ENCODE measurements around the gene HSPG2.

HSPG2 gene

GRCh38 chr1:21843208-21843607 is 93.9 kb downstream of the HSPG2 start:
- Histone ChIP-seq H3K9me3 (ENCODE audit: control extremely low read depth in 1 of 5, control insufficient read depth in 4 of 5, insufficient read depth in 2 of 5, low read depth in 1 of 5, low read length in 4 of 5) (no peaks in the 10 kb centered on the region), H3K27me3 (replicated peaks in 2 of 5; ENCODE audit: control insufficient read depth in 4 of 5, insufficient read depth in 5 of 5, low read length in 4 of 5) (no peaks in the 10 kb centered on the region), H3K4me3 (ENCODE audit: control insufficient read depth in 1 of 7, extremely low read depth in 1 of 7, insufficient read depth in 4 of 7, low read depth in 2 of 7, low read length in 6 of 7) (no peak overlapping the region), H3K4me1 (ENCODE audit: control extremely low read depth in 1 of 4, control insufficient read depth in 4 of 4, insufficient read depth in 4 of 4, low read length in 3 of 4) (no peaks in the 10 kb centered on the region), H3K27ac (ENCODE audit: insufficient read depth in 1 of 2, low read depth in 1 of 2, low read length in 2 of 2, poor library complexity in 1 of 2, severe bottlenecking in 2 of 2) (no peak overlapping the region), H3K36me3 (ENCODE audit: control insufficient read depth in 4 of 4, insufficient read depth in 4 of 4, low read length in 3 of 4) (peaks cover 0 to 79% (median 28%) of the 10 kb centered on the region in 4 experiments)
- WGBS (ENCODE audit: insufficient coverage): 96% methylated on average over 10 of the region's 13 CpGs
- POLR2A ChIA-PET: no interaction called here
- DNase-seq: no peak
- CTCF ChIA-PET: no interaction called here

- Histone ChIP-seq H3K27me3 (replicated peaks in 2 of 5; ENCODE audit: control insufficient read depth in 4 of 5, insufficient read depth in 5 of 5, low read length in 4 of 5) (no peaks in the 10 kb centered on the region), H3K27ac (ENCODE audit: insufficient read depth in 1 of 2, low read depth in 1 of 2, low read length in 2 of 2, poor library complexity in 1 of 2, severe bottlenecking in 2 of 2) (no peak overlapping the region), H3K4me3 (ENCODE audit: control insufficient read depth in 1 of 7, extremely low read depth in 1 of 7, insufficient read depth in 4 of 7, low read depth in 2 of 7, low read length in 6 of 7) (no peak overlapping the region), H3K4me1 (ENCODE audit: control extremely low read depth in 1 of 4, control insufficient read depth in 4 of 4, insufficient read depth in 4 of 4, low read length in 3 of 4) (no peaks in the 10 kb centered on the region), H3K9me3 (ENCODE audit: control extremely low read depth in 1 of 5, control insufficient read depth in 4 of 5, insufficient read depth in 2 of 5, low read depth in 1 of 5, low read length in 4 of 5) (no peaks in the 10 kb centered on the region), H3K36me3 (ENCODE audit: control insufficient read depth in 4 of 4, insufficient read depth in 4 of 4, low read length in 3 of 4) (peaks cover 0 to 77% (median 28%) of the 10 kb centered on the region in 4 experiments)
- ChIA-PET CTCF (interaction anchor here (0.7 kb wide), 1 partner anchor 19 kb away, joined by 3 read pairs; no protein-coding TSS in a partner anchor), POLR2A (no interaction called here)
- 100% methylated on average over 13 of the region's 15 CpGs for WGBS (ENCODE audit: insufficient coverage)
- no peak for DNase-seq
Observed at GRCh38 chr1:21842606-21843162, 94.4 kb downstream of the HSPG2 start.

DNA sequence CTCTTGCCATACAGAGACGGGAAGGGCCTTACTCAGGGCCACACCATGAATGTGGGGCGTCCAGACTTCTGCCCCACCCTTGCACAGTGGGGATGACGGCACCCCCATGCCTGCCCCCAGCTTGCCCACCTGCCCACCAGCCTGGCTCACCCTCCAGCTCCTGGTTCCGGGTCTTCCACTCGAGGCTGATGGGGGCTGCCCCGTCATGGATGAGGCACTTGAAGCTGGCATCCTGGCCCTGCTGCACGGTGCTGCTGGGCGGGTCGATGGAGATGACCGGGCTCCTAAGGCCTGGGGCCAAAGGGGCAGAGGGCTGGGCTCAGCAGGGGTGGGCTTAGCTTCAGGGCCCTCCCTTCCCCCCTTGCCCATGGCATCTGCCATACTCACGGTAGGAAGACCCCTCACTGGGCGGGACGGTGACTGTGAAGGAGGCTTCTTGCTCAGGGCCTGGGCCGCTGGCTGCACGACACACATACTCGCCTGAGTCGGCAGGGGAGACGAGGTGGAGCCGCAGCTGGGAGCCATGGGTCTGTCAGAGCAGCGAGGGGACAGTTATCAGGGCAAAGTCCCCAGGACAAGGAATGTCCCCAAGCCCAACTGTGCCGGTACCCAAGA is 95.2 kb downstream of the HSPG2 start:
- peaks cover 0 to 75% (median 27%) of the 10 kb centered on the region in 4 experiments for H3K36me3 ChIP-seq (ENCODE audit: control insufficient read depth in 4 of 4, insufficient read depth in 4 of 4, low read length in 3 of 4)
- ChIA-PET CTCF (interaction anchor here (0.7 to 1.3 kb wide), 3 partner anchors 18 to 29 kb away, joined by 3 read pairs; no protein-coding TSS in a partner anchor), POLR2A (no interaction called here)
- no peak overlapping the region for H3K27ac ChIP-seq (ENCODE audit: insufficient read depth in 1 of 2, low read depth in 1 of 2, low read length in 2 of 2, poor library complexity in 1 of 2, severe bottlenecking in 2 of 2)
- no peak overlapping the region for H3K4me3 ChIP-seq (ENCODE audit: control insufficient read depth in 1 of 7, extremely low read depth in 1 of 7, insufficient read depth in 4 of 7, low read depth in 2 of 7, low read length in 6 of 7)
- no peaks in the 10 kb centered on the region for H3K4me1 ChIP-seq (ENCODE audit: control extremely low read depth in 1 of 4, control insufficient read depth in 4 of 4, insufficient read depth in 4 of 4, low read length in 3 of 4)
- WGBS (ENCODE audit: insufficient coverage): over 99% methylated on average over 13 of the region's 21 CpGs
- no peaks in the 10 kb centered on the region for H3K9me3 ChIP-seq (ENCODE audit: control extremely low read depth in 1 of 5, control insufficient read depth in 4 of 5, insufficient read depth in 2 of 5, low read depth in 1 of 5, low read length in 4 of 5)
- no peak for DNase-seq
- H3K27me3 ChIP-seq (replicated peaks in 2 of 5; ENCODE audit: control insufficient read depth in 4 of 5, insufficient read depth in 5 of 5, low read length in 4 of 5): no peaks in the 10 kb centered on the region

DNA sequence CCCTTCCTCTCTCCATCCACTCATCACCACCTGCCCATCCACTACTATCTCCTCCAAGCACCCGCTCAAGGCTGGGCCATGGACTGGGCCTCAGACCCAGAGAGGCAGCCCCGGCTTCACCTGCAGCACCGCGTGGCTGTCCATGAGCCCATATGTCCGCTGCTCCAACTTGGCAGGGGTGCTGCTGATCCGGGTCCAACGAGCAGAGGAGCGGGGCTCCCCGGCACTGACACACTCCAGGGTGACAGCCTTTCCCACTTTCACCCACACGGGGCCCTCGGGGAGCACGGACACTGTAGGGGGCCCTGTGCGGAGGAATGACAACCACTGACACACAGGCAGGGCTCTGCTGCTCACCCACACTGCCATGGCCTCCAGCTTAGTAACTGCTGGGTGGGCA is 96.1 kb downstream of the HSPG2 start:
- no peak overlapping the region for H3K27ac ChIP-seq (ENCODE audit: insufficient read depth in 1 of 2, low read depth in 1 of 2, low read length in 2 of 2, poor library complexity in 1 of 2, severe bottlenecking in 2 of 2)
- POLR2A ChIA-PET: no interaction called here
- DNase-seq: no peak
- no peaks in the 10 kb centered on the region for H3K4me1 ChIP-seq (ENCODE audit: control extremely low read depth in 1 of 4, control insufficient read depth in 4 of 4, insufficient read depth in 4 of 4, low read length in 3 of 4)
- H3K9me3 ChIP-seq (ENCODE audit: control extremely low read depth in 1 of 5, control insufficient read depth in 4 of 5, insufficient read depth in 2 of 5, low read depth in 1 of 5, low read length in 4 of 5): no peaks in the 10 kb centered on the region
- no peak overlapping the region for H3K4me3 ChIP-seq (ENCODE audit: control insufficient read depth in 1 of 7, extremely low read depth in 1 of 7, insufficient read depth in 4 of 7, low read depth in 2 of 7, low read length in 6 of 7)
- WGBS (ENCODE audit: insufficient coverage): 100% methylated on average over 7 of the region's 13 CpGs
- CTCF ChIA-PET: interaction anchor here (1.3 kb wide), 1 partner anchor 30 kb away, joined by 3 read pairs; no protein-coding TSS in a partner anchor
- no peaks in the 10 kb centered on the region for H3K27me3 ChIP-seq (replicated peaks in 2 of 5; ENCODE audit: control insufficient read depth in 4 of 5, insufficient read depth in 5 of 5, low read length in 4 of 5)
- peaks cover 0 to 74% (median 27%) of the 10 kb centered on the region in 4 experiments for H3K36me3 ChIP-seq (ENCODE audit: control insufficient read depth in 4 of 4, insufficient read depth in 4 of 4, low read length in 3 of 4)

GRCh38 chr1:21839337-21840037 is 97.6 kb downstream of the HSPG2 start:
- Histone ChIP-seq H3K9me3 (ENCODE audit: control extremely low read depth in 1 of 5, control insufficient read depth in 4 of 5, insufficient read depth in 2 of 5, low read depth in 1 of 5, low read length in 4 of 5) (peaks cover 0 to 9% (median 8%) of the 10 kb centered on the region in 5 experiments), H3K4me1 (ENCODE audit: control extremely low read depth in 1 of 4, control insufficient read depth in 4 of 4, insufficient read depth in 4 of 4, low read length in 3 of 4) (no peaks in the 10 kb centered on the region), H3K27ac (ENCODE audit: insufficient read depth in 1 of 2, low read depth in 1 of 2, low read length in 2 of 2, poor library complexity in 1 of 2, severe bottlenecking in 2 of 2) (no peak overlapping the region), H3K36me3 (ENCODE audit: control insufficient read depth in 4 of 4, insufficient read depth in 4 of 4, low read length in 3 of 4) (peaks cover under 1 to 78% (median 35%) of the 10 kb centered on the region in 4 experiments), H3K4me3 (ENCODE audit: control insufficient read depth in 1 of 7, extremely low read depth in 1 of 7, insufficient read depth in 4 of 7, low read depth in 2 of 7, low read length in 6 of 7) (no peak overlapping the region), H3K27me3 (replicated peaks in 2 of 5; ENCODE audit: control insufficient read depth in 4 of 5, insufficient read depth in 5 of 5, low read length in 4 of 5) (no peaks in the 10 kb centered on the region)
- WGBS (ENCODE audit: insufficient coverage): 97% methylated on average over 18 of the region's 19 CpGs
- no peak for DNase-seq
- CTCF ChIA-PET: interaction anchor here (0.9 to 1.7 kb wide), 3 partner anchors 10 to 109 kb away, joined by 3 to 5 read pairs (median 3); no protein-coding TSS in a partner anchor
- POLR2A ChIA-PET: no interaction called here

GRCh38 chr1:21838359-21839157 is 98.6 kb downstream of the HSPG2 start:
- Histone ChIP-seq H3K27ac (ENCODE audit: insufficient read depth in 1 of 2, low read depth in 1 of 2, low read length in 2 of 2, poor library complexity in 1 of 2, severe bottlenecking in 2 of 2) (no peak overlapping the region), H3K9me3 (ENCODE audit: control extremely low read depth in 1 of 5, control insufficient read depth in 4 of 5, insufficient read depth in 2 of 5, low read depth in 1 of 5, low read length in 4 of 5) (peaks cover 0 to 18% (median 17%) of the 10 kb centered on the region in 5 experiments), H3K36me3 (ENCODE audit: control insufficient read depth in 4 of 4, insufficient read depth in 4 of 4, low read length in 3 of 4) (peaks cover 4 to 79% (median 43%) of the 10 kb centered on the region in 4 experiments), H3K4me1 (ENCODE audit: control extremely low read depth in 1 of 4, control insufficient read depth in 4 of 4, insufficient read depth in 4 of 4, low read length in 3 of 4) (no peaks in the 10 kb centered on the region), H3K4me3 (ENCODE audit: control insufficient read depth in 1 of 7, extremely low read depth in 1 of 7, insufficient read depth in 4 of 7, low read depth in 2 of 7, low read length in 6 of 7) (no peak overlapping the region), H3K27me3 (replicated peaks in 2 of 5; ENCODE audit: control insufficient read depth in 4 of 5, insufficient read depth in 5 of 5, low read length in 4 of 5) (no peaks in the 10 kb centered on the region)
- WGBS (ENCODE audit: insufficient coverage): 98% methylated on average over 21 of the region's 23 CpGs
- ChIA-PET POLR2A (no interaction called here), CTCF (interaction anchor here (1.7 to 2.2 kb wide), 2 partner anchors 11 to 13 kb away, joined by 5 read pairs; no protein-coding TSS in a partner anchor)
- no peak for DNase-seq
